H1 (cell line): ENCODE measurements around the gene RPSA. TPM values are rescaled to one million over a fixed set of nuclear protein-coding genes. Genes with fewer than 3 reads are reported as not detected.

Experiments
- CEBPB ChIP-seq: IDR thresholded peaks from 2 replicates; pipeline ENCODE4 v1.6.1; 2012; ENCODE audit warnings: low read depth, low read length
- CHD1 ChIP-seq: IDR thresholded peaks from 2 replicates; pipeline ENCODE4 v1.6.1; 2012; ENCODE audit warnings: low read depth, low read length, improper control_type of control experiment
- CTBP2 ChIP-seq: IDR thresholded peaks from 2 replicates; pipeline ENCODE4 v1.7.0; 2011; ENCODE audit warnings: borderline replicate concordance, mild to moderate bottlenecking, moderate library complexity, mixed read lengths, low read length; ENCODE audit not compliant: insufficient read depth, insufficient read length
- FOSL1 ChIP-seq: IDR thresholded peaks from 2 replicates; pipeline ENCODE4 v1.6.1; 2011; ENCODE audit warnings: mild to moderate bottlenecking, low read depth, low read length, moderate library complexity; ENCODE audit not compliant: insufficient read depth
- NANOG ChIP-seq: IDR thresholded peaks from 2 replicates; pipeline ENCODE4 v1.6.1; 2011; ENCODE audit warnings: low read length, low read depth, mild to moderate bottlenecking, inconsistent platforms; ENCODE audit not compliant: insufficient read depth, poor library complexity, severe bottlenecking
- RAD21 ChIP-seq, 2 experiments: IDR thresholded peaks in 1 of 2; conservative IDR thresholded peaks in 1 of 2; 2 replicates each; pipeline ENCODE4 v1.6.1; 2011; ENCODE audit warnings: low read depth in 2 of 2, low read length in 2 of 2, improper control_type of control experiment in 1 of 2, inconsistent platforms in 1 of 2, mild to moderate bottlenecking in 1 of 2, moderate library complexity in 1 of 2
- SIRT6 ChIP-seq: IDR thresholded peaks from one replicate; pipeline ENCODE4 v1.7.1; 2012; ENCODE audit warnings: low read length, inconsistent platforms
- TAF1 ChIP-seq: IDR thresholded peaks from 2 replicates; pipeline ENCODE4 v1.6.1; 2011; ENCODE audit warnings: mild to moderate bottlenecking, low read depth, low read length
- USF2 ChIP-seq: IDR thresholded peaks from 2 replicates; pipeline ENCODE4 v1.6.1; 2011; ENCODE audit warnings: low read length, improper control_type of control experiment
- polyA plus RNA-seq, 7 experiments: library from polyadenylated mRNA; depleted of rRNA in 3 of 7; stranded (reverse) in 5 of 7; unstranded in 2 of 7; fragments of >200 nt in 5 of 7; fragments of 200-250 nt in 2 of 7; gene quantifications; 1 replicate in 5 of 7; 2 replicates in 1 of 7; 4 replicates in 1 of 7; pipeline versions ENCODE4 v1.2.1 to v1.2.3, GENCODE V29; 2011 to 2013; ENCODE audit warnings: missing spikeins in 2 of 7, mixed read lengths in 2 of 7
- total RNA-seq: library from RNA; stranded (reverse); fragmentation: NEBNext Ultra II Directional; extraction: Animal tissue kit (Norgen Biotek cat#: 25700); gene quantifications from 2 replicates; pipeline ENCODE4 v1.2.1, GENCODE V29; 2021

The RPSA gene
- total and polyA plus RNA-seq, 2 of the 8 experiments (the other 6 are each of a cell fraction or from before 2014, with no cell fraction given) = 2,661 to 7,468 TPM

GRCh38 chr3:39434574-39434973 is 28.1 kb downstream of the RPSA start (continued):
- no peak for TF ChIP-seq FOSL1
- TF ChIP-seq CHD1 = no peak
- no peak for TF ChIP-seq CTBP2
- no peak for TF ChIP-seq SIRT6
- TF ChIP-seq RAD21 (IDR thresholded peaks at IDR 0.05 in 1 of 2, conservative IDR thresholded peaks at IDR 0.05 in 1 of 2; ENCODE audit: low read depth in 2 of 2, low read length in 2 of 2) = no peak
- no peak for TF ChIP-seq TAF1
- TF ChIP-seq USF2 = no peak
- TF ChIP-seq NANOG = no peak
- TF ChIP-seq CEBPB = no peak
